HG03025 (cell line): ENCODE data around the gene TDRD7.
"Not testable (repeated sequence)": the region's sequence is repeated elsewhere in the genome, so short reads cannot be mapped to it uniquely, and the experiment has no call there.

Experiments used
- ATAC-seq: cut with Tn5 transposase; IDR thresholded peaks from one replicate; pipeline ENCODE4 v1.9.1; 2021; ENCODE audit warnings: mild to moderate bottlenecking, moderate library complexity; ENCODE audit not compliant: unreplicated experiment, low FRiP score

Gene TDRD7

DNA sequence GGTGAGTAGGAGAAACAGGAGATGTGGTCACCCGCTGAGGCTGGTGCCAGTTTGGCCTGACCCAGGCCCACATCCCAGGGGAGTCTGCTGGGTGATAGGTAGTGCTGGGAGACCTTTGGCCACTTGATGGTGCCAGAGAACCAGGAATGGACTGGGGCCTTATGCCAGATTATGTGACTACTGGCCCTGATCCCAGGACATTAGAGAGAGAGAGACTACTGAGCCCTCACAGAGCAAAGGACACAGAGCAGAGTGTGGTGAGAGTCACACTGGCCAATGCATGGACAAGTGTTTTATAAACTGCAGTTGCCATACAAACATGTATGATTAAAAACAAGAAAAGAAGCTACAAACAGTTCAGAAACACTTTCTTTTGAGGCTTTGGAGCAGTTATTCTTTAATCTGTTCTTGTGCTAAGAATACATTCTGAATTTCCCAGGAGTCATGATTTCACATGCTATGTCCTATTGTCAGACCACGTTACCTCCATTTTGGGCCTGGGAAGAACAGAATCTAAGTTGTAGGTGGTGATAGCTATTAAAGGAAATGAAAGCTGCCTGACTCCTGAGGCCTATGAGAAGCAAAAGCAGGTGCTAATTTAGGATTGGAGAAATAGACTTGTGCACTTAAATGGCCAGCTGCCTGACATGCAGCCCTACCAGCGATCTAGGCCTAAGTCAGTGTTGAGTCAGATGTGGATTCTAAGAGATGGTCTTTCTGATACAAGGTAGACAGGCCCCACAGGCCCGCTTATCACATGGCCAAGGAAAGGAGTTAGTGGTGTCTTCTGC lies 57.0 kb downstream of the TDRD7 start:
- peak; percentile 88 for ATAC-seq

DNA sequence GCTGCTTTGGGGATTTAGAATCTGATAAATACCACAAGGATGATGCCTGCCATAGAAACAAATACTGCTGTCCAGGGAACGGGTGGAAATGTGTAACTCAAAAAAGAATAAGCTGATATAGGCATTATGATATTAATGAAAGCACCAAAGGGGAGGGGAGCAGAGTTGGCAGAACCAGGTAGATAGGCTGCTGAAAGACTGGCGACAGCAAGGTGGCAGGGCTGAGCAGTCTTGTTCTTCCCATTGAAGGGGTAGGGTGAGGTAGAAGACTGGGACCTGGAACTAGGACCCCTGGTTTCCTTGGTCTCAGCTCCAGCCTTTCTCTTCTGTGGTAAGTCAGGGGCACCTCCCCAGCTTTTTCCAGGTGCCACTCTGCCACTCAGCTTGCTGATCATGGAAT lies 58.2 kb downstream of the TDRD7 start:
- no peak for ATAC-seq

DNA sequence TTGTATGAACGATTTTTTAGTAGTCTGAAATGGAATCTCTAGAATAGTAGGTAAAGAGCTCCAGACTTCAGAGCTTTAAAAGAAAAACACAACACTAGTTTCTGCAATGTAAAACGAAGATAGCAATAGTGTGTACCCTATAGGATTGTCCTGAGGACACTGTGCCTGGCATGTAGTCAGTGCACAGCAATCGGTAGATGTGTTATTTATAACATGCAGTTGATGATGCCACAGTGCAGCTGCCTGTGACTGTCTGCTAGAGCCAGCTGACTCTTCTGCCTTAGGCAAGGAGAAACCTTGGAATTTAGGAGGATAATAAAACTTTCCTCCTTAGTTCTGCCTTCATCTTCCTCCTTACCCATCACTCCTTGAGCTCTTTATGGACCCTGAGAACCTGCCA lies 61.8 kb downstream of the TDRD7 start:
- no peak for ATAC-seq

DNA sequence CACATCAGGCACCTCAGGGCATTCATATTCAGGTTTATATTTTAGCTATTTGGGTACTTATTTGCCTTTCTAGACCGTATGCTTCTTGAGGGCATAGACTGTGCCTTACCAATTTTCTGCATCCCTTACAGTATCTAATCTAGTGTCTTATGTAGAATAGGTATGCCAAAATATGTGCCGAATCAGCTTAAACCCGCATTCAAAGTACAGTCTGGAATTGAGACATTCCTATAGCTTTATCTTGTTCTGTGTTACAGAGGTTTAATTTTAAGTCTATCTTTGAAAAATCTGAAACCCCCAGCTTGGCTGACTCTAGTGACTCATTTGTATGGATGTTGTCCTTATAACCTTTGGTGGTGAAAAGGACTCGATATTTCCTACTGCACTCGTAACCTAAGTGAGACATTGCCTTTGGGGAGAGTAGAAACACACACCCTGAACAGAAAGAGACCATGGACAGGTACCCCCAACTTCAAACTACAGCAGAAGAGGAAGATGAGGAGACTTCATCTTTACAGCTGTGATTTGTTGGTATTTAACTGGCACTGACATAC lies 62.6 kb downstream of the TDRD7 start:
- ATAC-seq, result no peak

DNA sequence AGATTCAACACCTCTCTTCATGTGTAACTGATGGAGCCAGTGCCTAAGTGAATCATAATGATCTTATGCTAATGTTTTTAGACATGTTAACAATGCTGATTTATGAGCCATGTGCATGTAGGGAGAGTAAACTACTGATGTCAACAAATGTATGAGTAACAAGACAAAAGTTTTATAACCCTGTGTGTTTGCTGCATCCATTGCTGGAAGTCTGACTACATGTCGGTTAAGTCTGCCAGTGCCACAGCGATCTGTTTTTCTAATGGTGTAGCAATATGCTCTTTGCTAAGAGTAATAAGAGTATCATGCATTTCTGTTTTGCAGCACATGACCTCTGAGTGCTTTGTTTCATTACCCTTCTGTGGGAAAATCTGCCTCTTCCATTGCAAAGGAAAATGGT lies 63.2 kb downstream of the TDRD7 start:
- ATAC-seq, result no peak

DNA sequence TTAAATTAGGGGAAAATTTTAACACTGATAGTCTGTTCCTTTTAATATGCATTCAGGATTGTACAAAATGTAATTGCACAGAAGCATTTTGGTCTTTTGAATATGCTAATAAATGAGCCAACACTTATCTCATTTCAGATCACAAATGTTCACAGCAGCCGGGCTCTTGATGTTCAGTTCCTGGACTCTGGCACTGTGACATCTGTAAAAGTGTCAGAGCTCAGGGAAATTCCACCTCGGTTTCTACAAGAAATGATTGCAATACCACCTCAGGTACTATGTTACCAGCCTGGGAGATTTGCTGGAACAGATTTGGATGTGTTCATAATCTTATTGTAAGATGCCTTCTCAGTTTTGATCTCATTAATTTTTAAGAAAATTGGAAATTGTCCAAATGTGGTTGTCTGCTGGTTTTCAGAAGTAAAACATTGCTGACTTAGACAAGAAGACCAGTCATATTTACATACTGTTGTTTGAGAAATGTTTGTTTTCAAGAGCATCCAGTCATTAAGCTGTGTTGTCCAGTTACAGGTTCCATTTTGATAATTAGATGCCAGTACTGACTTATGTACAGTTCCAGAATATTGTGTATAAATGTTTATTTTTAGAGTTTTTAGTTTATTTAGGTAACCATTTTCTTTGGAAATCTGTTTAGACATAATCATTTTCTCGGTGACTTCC lies 66.5 kb downstream of the TDRD7 start:
- ATAC-seq, result no peak

DNA sequence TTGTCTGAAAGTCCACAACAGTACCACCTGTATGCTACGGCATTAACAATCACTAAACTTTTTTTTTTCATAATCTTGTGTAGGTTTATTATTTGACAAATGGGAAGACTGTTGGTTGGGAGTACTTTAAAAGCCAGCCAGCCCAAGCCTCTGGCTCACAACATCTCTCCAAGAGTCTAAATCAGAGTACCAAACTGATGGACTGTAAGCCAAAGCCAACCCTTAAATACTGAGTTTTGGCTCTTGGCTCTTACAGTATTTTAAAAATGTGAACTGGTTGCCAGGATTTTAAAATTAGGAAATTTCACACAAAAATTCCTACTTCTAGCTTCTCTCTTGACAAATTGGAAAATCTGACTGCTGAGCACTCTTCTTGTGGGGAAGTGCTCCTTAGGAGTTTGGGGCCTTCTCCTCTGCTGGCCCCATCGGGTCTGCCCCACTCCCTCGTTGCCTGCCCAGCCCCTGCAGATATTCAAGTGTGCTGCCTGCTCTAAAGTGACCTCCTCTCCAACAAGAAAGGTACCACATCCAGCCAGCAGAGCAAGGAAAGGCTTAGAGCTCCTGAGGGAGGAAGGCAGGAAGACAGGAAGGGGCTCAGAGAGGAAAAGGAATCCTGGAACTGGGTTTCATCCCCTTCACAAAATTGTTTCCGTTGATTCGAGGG lies 67.7 kb downstream of the TDRD7 start:
- no peak for ATAC-seq

DNA sequence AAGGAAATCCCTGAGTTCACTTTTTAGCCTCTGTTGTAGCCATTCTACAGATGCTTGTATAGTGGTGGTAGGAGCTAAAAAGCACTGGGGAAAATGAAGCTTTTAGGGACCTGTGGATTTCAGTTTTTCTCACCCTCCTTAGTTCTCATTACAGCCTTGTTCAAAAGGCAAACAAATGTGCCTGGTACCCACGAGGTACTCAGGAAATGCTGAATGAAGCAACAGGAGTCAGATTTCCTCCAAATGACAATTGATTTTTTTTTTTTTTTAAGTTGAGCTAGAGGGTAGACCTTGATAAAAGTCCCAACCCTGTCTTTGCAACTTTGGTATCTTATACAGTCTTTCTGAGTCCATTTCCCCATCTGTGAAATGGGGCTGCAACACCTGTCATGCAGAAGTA lies 68.3 kb downstream of the TDRD7 start:
- ATAC-seq, result no peak

DNA sequence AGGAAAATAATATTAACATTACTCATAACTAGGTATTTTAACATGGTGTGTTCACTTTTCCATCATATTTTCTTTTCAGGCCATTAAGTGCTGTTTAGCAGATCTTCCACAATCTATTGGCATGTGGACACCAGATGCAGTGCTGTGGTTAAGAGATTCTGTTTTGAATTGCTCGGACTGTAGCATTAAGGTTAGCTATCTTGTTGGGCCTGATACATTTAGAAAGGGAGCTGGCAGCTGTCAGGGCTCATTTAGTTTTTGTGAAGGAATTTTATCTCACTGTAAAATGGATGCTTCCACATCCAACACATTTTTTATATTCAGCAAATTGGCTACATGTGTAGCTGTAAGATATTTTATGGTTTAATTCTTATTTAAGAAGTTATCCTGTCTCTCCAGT lies 68.9 kb downstream of the TDRD7 start:
- no peak for ATAC-seq

DNA sequence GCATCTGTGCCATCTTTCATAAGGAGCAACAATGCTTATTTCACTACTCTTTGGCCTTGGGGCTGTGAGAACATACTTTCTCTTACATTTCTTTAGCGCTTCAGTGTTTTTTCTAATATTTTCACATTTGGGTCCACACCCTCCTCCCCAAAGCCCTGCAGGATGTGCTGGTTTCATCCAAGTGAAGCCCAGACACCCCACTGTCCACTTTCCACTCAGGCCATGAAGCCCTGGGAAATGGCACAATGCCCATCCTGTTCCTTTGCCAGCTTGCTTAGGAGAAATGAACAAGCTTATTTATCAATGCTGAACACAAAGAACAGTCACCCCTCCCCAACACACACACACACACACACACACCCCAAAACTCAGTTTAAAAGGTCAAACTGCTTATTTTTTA lies 72.2 kb downstream of the TDRD7 start:
- no peak for ATAC-seq

DNA sequence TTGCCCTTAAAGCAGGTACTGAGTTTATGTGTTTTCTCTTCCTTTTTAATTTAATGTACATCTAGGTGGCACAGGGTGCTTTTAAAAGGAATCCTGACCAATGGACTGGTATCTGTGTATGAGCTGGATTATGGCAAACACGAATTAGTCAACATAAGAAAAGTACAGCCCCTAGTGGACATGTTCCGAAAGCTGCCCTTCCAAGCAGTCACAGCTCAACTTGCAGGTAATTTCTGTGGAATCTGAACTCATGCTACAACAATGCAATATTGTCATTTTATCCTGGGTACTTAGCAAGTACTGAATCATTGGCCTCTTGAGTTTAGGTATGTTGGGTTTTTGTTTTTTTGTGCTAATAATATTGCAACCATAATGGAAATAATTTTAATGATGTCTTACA lies 75.2 kb downstream of the TDRD7 start:
- ATAC-seq, result no peak

DNA sequence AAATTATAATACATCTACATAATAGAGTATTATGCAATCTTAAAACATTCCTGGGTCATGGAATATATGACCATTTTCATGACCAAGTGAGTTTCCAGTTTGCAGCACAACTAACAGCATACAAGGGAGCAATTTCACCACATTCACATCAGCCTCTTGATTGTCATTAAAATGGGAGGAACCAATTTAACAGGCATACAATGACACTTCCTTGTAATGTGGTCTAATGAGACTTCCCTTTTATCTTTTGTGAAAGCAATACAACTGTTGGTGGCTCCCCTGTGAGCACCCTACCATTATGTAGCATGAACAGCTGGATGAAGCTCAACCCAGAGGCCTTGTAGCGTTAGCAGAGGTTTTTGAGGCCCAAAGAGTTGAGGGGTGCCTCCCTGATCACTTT lies 76.0 kb downstream of the TDRD7 start:
- ATAC-seq, result no peak

DNA sequence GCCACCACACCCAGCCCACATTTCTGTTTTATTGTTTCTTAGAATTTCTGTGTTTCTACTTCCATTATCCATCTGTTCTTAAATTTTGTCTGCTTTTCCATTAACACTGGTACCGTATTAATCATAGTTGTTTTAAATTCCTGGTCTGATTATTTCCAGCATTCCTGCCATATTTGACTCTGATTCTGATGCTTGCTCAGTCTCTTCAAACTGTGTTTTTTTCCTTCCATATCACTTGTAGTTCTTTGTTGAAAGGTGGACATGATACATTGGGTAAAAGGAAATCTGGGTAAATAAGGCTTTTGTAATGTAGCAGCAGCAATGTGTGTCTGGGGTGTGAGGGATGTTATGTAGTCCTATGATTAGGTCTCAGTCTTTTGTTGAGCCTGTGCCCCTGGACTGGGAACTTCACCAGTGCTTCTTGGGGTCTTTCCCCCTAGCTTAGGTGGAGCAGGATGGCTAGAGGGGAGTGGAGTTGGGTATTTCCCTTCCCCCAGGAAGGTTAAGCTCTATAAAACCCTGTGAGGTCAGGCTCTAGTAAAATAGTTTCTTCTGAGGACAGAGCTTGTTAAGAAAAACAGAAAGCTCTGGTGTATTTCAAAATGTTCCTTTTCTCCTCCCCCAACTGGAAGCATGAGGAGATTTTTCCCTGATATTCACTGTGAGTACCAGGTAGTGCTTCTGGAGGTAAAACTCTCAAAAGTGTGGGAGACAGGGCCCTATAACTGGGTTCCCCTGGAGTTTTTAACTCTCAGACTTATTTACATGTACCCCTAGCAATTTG lies 79.5 kb downstream of the TDRD7 start:
- no peak for ATAC-seq

DNA sequence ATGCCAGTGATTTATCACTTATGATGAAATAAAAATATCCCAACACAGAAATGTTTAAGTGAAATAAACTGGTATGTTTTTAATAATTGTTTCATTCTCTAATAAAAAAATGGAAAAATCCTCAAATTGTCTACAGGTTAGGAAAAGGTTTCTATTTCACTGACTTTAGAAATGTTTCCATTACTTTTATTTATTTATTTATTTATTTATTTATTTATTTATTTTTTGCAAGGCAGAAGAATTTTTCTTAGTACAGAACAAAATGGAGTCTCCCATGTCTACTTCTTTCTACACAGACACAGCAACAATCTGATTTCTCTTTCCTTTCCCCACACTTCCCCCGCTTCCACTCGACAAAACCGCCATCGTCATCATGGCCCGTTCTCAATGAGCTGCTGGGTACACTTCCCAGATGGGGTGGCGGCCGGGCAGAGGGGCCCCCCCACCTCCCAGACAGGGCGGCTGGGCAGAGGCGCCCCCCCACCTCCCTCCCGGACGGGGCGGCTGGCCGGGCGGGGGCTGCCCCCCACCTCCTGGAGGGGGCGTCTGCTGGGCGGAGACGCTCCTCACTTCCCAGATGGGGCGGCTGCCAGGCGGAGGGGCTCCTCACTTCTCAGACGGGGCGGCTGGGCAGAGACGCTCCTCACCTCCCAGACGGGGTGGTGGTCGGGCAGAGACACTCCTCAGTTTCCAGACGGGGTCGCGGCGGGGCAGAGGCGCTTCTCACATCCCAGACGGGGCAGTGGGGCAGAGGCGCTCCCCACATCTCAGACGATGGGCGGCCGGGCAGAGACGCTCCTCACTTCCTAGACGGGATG lies 85.9 kb downstream of the TDRD7 start:
- not testable (repeated sequence) for ATAC-seq

DNA sequence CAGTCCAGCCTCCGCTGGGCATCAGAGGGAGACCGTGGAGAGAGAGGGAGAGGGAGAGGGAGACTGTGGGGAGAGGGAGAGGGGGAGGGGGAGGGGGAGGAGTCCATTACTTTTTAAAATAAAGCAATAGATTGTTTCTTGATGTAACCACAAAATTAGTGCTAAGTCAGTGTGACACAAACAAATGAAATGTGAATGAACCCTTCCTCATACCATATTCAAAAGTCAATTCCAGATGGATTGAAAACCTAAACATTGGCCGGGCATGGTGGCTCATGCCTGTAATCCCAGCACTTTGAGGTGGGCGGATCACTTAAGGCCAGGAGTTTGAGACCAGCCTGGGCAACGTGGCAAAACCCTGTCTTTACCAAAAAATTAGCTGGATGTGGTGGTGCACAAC lies 87.0 kb downstream of the TDRD7 start:
- ATAC-seq, result not testable (repeated sequence)

DNA sequence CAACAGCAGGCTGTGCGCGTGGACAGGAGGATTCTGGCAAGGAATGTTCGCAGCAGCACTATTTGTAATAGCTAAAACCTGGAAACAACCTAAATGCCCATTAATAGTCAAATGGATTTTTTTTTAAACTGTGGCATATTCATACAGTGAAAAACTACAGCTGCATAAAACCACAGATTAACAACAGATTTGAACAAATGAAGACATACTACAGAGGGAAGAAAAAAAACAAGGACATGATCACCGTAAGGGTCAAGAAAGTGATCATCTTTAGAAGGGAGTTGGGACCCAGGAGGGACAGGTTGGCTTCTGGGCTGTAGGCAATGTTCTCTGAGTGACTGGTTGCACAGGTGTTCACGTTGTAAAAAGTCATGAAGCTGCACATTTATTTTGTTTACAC lies 88.4 kb downstream of the TDRD7 start:
- ATAC-seq, result no peak

DNA sequence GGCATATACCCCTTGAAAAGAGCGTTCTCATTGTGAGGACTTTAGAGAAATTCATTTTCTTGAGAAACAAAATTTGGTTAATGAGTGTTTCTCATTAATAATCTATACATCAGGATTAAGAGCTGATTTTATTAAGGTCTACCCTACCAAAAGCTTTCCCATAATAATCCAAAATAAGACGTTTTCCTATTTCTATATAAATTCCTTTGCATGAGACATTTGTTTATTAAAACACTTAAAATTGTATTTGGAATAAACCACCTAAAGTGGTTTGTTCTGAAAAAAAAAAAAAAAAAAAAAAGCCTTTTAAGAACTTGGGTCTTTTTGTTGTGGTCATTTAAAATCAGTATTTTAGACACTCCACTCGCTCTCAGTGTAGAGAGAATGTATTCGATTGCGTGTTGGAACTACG lies 88.9 kb downstream of the TDRD7 start:
- no peak for ATAC-seq

DNA sequence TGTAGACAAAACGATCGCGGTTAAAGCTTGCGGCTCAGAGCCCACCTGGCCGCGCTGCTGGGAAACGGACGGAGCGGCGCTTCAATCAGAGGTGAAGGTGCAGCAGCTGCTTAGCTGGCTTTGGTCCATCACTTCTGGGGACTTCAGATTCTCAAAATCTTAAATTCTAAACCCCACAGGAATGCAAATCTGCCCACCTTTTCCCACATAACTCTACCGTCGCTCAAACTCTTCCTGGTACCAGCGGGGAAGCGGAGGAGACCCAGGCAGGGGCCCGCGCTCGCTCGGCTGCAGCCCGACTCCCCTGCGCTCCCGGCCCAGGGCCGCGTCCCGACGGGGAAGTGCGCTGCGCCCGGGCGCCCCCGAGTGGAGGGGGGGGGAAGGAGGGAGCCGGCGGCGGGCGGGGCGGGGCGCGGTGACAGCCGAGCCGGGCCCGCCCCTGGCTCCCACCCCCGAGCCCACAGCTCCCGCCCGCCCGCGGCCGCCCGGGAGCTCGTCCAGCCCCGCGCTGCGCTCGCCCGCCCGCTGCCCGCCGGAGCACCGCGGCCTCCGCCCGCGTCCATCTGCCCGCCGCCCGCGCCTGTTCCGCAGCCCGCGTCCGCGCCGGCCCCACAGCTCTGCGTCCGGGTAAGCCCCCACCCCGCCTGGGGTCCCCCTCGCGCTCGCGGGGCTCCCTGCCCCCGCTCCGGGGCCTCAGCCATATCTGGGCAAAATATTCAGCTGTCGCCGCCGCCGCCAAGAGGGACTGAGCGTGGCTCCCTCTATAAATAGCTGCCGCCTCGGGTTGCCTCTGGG lies 89.5 kb downstream of the TDRD7 start, which contains the start of gene TMOD1:
Gene TMOD1, plus strand, starts transcription at position 490 of the 795 bp plus-strand sequence. CDS start 22,523 bp downstream, outside the sequence.
- peak; percentile 68 for ATAC-seq

DNA sequence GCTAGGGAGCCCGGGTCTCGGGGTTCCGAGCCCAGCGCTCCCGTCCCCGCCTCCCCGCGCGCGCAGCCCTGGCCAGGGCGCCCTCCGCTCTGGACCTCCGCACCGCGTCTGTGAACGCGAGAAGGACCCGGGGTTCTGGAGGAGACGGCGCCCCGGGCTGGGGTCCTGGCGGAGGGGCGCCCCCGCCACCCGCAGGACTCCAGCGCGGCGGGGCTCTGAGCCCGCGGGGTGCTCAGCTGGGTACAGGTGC lies 90.0 kb downstream of the TDRD7 start:
- ATAC-seq, result peak; percentile 27
